HepG2 (cell line): ENCODE results near the gene ST3GAL4. TPM values are rescaled to one million over a fixed set of nuclear protein-coding genes. Genes with fewer than 3 reads are reported as not detected.

Source experiments
- ATAC-seq: fragments of 200-7000 bp; cut with Tn5 transposase; 3 replicates; pipeline ENCODE4 v1.9.1; 2020; ENCODE audit warnings: mild to moderate bottlenecking, moderate library complexity
- BruUV-seq: library from RNA; stranded (reverse); fragments of 400-500 nt; replicated peaks from 2 replicates; lab custom pipeline; 2021; lab: Mats Ljungman, UMichigan
- CTCF ChIA-PET: fragments of 300-600 bp; formaldehyde crosslinking; extraction: SDS; loops from one replicate; lab custom pipeline; 2021; ENCODE audit warnings: low total read pairs, inconsistent platforms, low intra/inter-chr PET ratio; lab: Yijun Ruan, JAX
- POLR2A ChIA-PET: fragments of 350-600 bp; sonication (Branson Sonifier 250); formaldehyde crosslinking; loops from one replicate; lab custom pipeline; 2020; ENCODE audit warnings: antibody characterized with exemption, inconsistent platforms; lab: Yijun Ruan, JAX
- DNase-seq: peaks from one replicate; pipeline ENCODE4 v3.0.0-alpha.2; 2015; ENCODE audit warnings: low spot score
- FAIRE-seq: peaks from 3 replicates; lab custom pipeline; 2011; peaks lifted over from hg19 to GRCh38; lab: Jason Lieb, UNC
- H2AFZ ChIP-seq: one replicate; pipeline ENCODE4 v1.6.1; 2011; ENCODE audit warnings: low read length, inconsistent platforms
- H3K27ac ChIP-seq: fragments of 300-600 bp; 3 replicates; pipeline ENCODE4 v1.8.0; 2011; ENCODE audit warnings: mixed run types, mild to moderate bottlenecking, mixed read lengths, low read length, inconsistent platforms; ENCODE audit not compliant: insufficient read depth; ENCODE audit errors: extremely low read length
- H3K27me3 ChIP-seq, 2 experiments: fragments of 200-600 bp in 1 of 2; 2 replicates in 1 of 2; 3 replicates in 1 of 2; pipeline versions ENCODE4 v1.6.0 to v1.8.0; 2011; ENCODE audit warnings: low read length in 2 of 2, mild to moderate bottlenecking in 2 of 2, moderate library complexity in 2 of 2, inconsistent platforms in 1 of 2; ENCODE audit not compliant: insufficient read depth in 2 of 2, control insufficient read depth in 1 of 2
- H3K36me3 ChIP-seq, 2 experiments: fragments of 200-600 bp in 1 of 2; replicated peaks in 1 of 2; 2 replicates in 1 of 2; 3 replicates in 1 of 2; pipeline versions ENCODE4 v1.5.1 to v1.8.0; 2011; ENCODE audit warnings: low read length in 2 of 2, inconsistent platforms in 1 of 2; ENCODE audit not compliant: insufficient read depth in 2 of 2, control insufficient read depth in 1 of 2
- H3K4me1 ChIP-seq: 2 replicates; pipeline ENCODE4 v1.5.1; 2012; ENCODE audit warnings: low read length, inconsistent platforms; ENCODE audit not compliant: insufficient read depth
- H3K4me2 ChIP-seq: 2 replicates; pipeline ENCODE4 v1.6.0; 2011; ENCODE audit warnings: low read depth, low read length, inconsistent platforms
- H3K4me3 ChIP-seq, 3 experiments: fragments of 200-600 bp in 1 of 3; sonication (generic), shearing (Covaris generic) in 1 of 3; replicated peaks in 1 of 3; 2 replicates each; pipeline ENCODE4 v1.5.1; 2011 to 2016; ENCODE audit warnings: low read length in 3 of 3, inconsistent platforms in 2 of 3, low read depth in 2 of 3, mild to moderate bottlenecking in 2 of 3, control low read depth in 1 of 3, mixed read lengths in 1 of 3; ENCODE audit not compliant: insufficient read depth in 1 of 3
- H3K79me2 ChIP-seq: one replicate; pipeline ENCODE4 v1.6.1; 2011; ENCODE audit warnings: low read length, inconsistent platforms; ENCODE audit not compliant: insufficient read depth
- H3K9ac ChIP-seq: 2 replicates; pipeline ENCODE4 v1.6.0; 2011; ENCODE audit warnings: mild to moderate bottlenecking, low read depth, low read length, inconsistent platforms; ENCODE audit not compliant: insufficient read depth
- H3K9me3 ChIP-seq: 2 replicates; pipeline ENCODE4 v1.5.1; 2012; ENCODE audit warnings: mild to moderate bottlenecking, low read length
- H4K20me1 ChIP-seq: 2 replicates; pipeline ENCODE4 v1.6.0; 2011; ENCODE audit warnings: inconsistent platforms, mild to moderate bottlenecking, low read length, moderate library complexity; ENCODE audit not compliant: insufficient read depth
- CHCHD3 ChIP-seq: sonication (generic); formaldehyde crosslinking; IDR thresholded peaks from 2 replicates; pipeline ENCODE4 v1.8.0; 2022; ENCODE audit warnings: mild to moderate bottlenecking, missing genetic modification reagents, moderate library complexity
- NCOR1 ChIP-seq: fragments of 200-600 bp; sonication (generic); IDR thresholded peaks from 2 replicates; pipeline ENCODE4 v1.7.0; 2017; ENCODE audit warnings: antibody characterized with exemption, low read length, borderline replicate concordance
- PRPF4 ChIP-seq: fragments of 200-400 bp; formaldehyde crosslinking; IDR thresholded peaks from 2 replicates; pipeline ENCODE4 v1.6.1; 2016; ENCODE audit warnings: low read length, low read depth; ENCODE audit not compliant: poor library complexity, severe bottlenecking
- RXRB ChIP-seq: IDR thresholded peaks from 2 replicates; pipeline ENCODE4 v1.6.1; 2016; ENCODE audit warnings: borderline replicate concordance, missing genetic modification reagents, missing compliant biosample characterization
- TAF1 ChIP-seq: sonication (generic); formaldehyde crosslinking; IDR thresholded peaks from 2 replicates; pipeline ENCODE4 v1.4.0; 2020; ENCODE audit warnings: missing genetic modification reagents
- ZNF333 ChIP-seq: sonication (generic); formaldehyde crosslinking; IDR thresholded peaks from 2 replicates; pipeline ENCODE4 v1.4.0; 2020; ENCODE audit warnings: mild to moderate bottlenecking, missing genetic modification reagents, borderline replicate concordance
- ZNF451 ChIP-seq: sonication (generic); formaldehyde crosslinking; IDR thresholded peaks from 2 replicates; pipeline ENCODE4 v1.5.0; 2020; ENCODE audit warnings: mild to moderate bottlenecking, missing genetic modification reagents
- ZNF576 ChIP-seq: sonication (generic); formaldehyde crosslinking; IDR thresholded peaks from 2 replicates; pipeline ENCODE4 v1.4.0; 2020; ENCODE audit warnings: mild to moderate bottlenecking, missing genetic modification reagents
- ZNF691 ChIP-seq: sonication (generic); formaldehyde crosslinking; IDR thresholded peaks from 2 replicates; pipeline ENCODE4 v1.4.0; 2020; ENCODE audit warnings: missing genetic modification reagents, low read depth, mild to moderate bottlenecking, borderline replicate concordance
- ZNF704 ChIP-seq: sonication (generic); formaldehyde crosslinking; IDR thresholded peaks from 2 replicates; pipeline ENCODE4 v1.8.1; 2023; ENCODE audit warnings: mild to moderate bottlenecking, inconsistent platforms, moderate library complexity, missing genetic modification reagents, borderline replicate concordance
- WGBS: methylation state at CpG from one replicate; pipeline ENCODE4 v1.1.6; 2017; ENCODE audit warnings: low lambda C conversion rate; 5-methylcytosine and 5-hydroxymethylcytosine counted together
- in situ Hi-C: cut with HindIII; loops from 2 replicates; pipeline ENCODE4 v1.10.0; 2017; ENCODE audit warnings: low pct_unique_long_range_greater_than_20kb; ENCODE audit not compliant: extremely low pct_ligation_motif_present
- intact Hi-C: fragments of 100-400 bp; cut with micrococcal nuclease; formaldehyde crosslinking; loops from one replicate; pipeline ENCODE4 v1.10.0; 2022; ENCODE audit not compliant: unreplicated experiment
- polyA plus RNA-seq, 8 experiments: library from polyadenylated mRNA; depleted of rRNA in 3 of 8; stranded (reverse) in 7 of 8; unstranded in 1 of 8; fragments of >200 nt; fragmentation: Illumina TruSeq in 4 of 8; extraction: Trizol in 4 of 8; gene quantifications; 2 replicates each; pipeline versions ENCODE4 v1.2.1 to v1.2.3, GENCODE V29; 2011 to 2016; ENCODE audit warnings: low read depth in 4 of 8, missing spikeins in 1 of 8, mixed read lengths in 1 of 8; ENCODE audit not compliant: insufficient read depth in 1 of 8
- total RNA-seq, 5 experiments: library from RNA; depleted of rRNA; stranded (reverse); fragments of >200 nt; fragmentation: Illumina TruSeq; extraction: Trizol; gene quantifications; 2 replicates each; pipeline ENCODE4 v1.2.3, GENCODE V29; 2016; ENCODE audit warnings: low read depth in 1 of 5

The ST3GAL4 gene
- total and polyA plus RNA-seq, 2 of the 13 experiments (the other 11 are each of a cell fraction or from before 2014, with no cell fraction given), result 9.1 to 13.3 TPM

- in situ Hi-C loops (no loop called here), intact Hi-C loops (no loop called here)
- Histone ChIP-seq H3K4me2 (no peak overlapping the region), H3K4me1 (no peaks in the 10 kb centered on the region), H3K79me2 (no peaks in the 10 kb centered on the region), H3K36me3 (peaks cover 11 to 31% of the 10 kb centered on the region in 2 experiments; a peak in 4 of 5 replicates), H3K27ac (no peak overlapping the region), H4K20me1 (no peaks in the 10 kb centered on the region), H3K4me3 (no peak overlapping the region), H3K27me3 (no peaks in the 10 kb centered on the region), H2AFZ (no peak overlapping the region), H3K9me3 (no peaks in the 10 kb centered on the region), H3K9ac (no peak overlapping the region)
- no peak for TF ChIP-seq ZNF451 (CRISPR knock-in tag)
- TF ChIP-seq RXRB (CRISPR knock-in tag), result no peak
- no peak for TF ChIP-seq PRPF4
- no peak for TF ChIP-seq ZNF704 (CRISPR knock-in tag)
- TF ChIP-seq ZNF576 (CRISPR knock-in tag), result no peak
- no peak for TF ChIP-seq NCOR1
- TF ChIP-seq ZNF691, result no peak
- no peak for TF ChIP-seq ZNF333 (CRISPR knock-in tag)
- no peak for TF ChIP-seq CHCHD3
- TF ChIP-seq TAF1 (CRISPR knock-in tag), result no peak
- CTCF ChIA-PET, result no interaction called here
- POLR2A ChIA-PET, result no interaction called here
- 97% methylated on average over 14 of the region's 15 CpGs for WGBS
- no TSS peak for BruUV-seq
- FAIRE-seq (no peak), ATAC-seq (no peak), DNase-seq (no peak)
These were observed 52.3 kb downstream of the ST3GAL4 start for GRCh38 chr11:126407682-126408288.
